GM12873 (cell line): ENCODE data around the gene WSCD1.

Experiments used
- TF ChIP-seq, protein P1 (sequence below): IDR thresholded peaks from 2 replicates; pipeline ENCODE4 v1.5.1; 2012; ENCODE audit warnings: low read depth, mild to moderate bottlenecking, moderate library complexity, low read length, control low read depth; ENCODE audit not compliant: insufficient read depth; ENCODE audit errors: missing control alignments

The WSCD1 gene

DNA sequence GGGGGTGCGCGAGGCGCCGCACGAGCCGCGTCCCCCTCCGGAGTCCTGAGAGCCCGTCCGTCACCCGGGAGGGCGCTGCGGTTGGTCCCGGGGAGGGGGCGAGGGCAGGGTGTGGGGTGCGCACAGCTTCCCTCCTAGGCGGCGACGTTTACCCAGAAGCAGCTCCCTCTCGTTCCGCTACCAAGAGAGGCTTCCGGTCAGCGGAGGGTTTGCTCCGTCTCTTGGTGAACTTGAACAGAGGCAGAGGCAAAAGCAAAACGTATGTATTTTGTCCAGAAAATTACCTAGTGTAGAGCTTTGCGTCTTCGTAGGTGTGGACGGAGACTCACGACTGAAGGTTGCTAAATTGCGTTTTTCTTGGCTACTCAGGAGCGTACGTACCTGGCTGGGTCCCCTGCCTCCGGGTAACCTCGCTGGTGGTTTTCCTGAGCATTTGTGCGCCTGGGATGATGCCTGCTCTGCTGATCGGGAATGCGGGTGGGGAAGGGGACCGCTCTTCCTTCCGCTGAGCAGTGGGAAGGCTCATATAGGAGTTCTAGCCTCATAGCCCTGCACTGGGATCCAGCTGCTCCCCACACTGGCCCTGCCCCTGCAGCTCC lies 833 bp downstream of the WSCD1 start:
- TF ChIP-seq, protein P1, sequence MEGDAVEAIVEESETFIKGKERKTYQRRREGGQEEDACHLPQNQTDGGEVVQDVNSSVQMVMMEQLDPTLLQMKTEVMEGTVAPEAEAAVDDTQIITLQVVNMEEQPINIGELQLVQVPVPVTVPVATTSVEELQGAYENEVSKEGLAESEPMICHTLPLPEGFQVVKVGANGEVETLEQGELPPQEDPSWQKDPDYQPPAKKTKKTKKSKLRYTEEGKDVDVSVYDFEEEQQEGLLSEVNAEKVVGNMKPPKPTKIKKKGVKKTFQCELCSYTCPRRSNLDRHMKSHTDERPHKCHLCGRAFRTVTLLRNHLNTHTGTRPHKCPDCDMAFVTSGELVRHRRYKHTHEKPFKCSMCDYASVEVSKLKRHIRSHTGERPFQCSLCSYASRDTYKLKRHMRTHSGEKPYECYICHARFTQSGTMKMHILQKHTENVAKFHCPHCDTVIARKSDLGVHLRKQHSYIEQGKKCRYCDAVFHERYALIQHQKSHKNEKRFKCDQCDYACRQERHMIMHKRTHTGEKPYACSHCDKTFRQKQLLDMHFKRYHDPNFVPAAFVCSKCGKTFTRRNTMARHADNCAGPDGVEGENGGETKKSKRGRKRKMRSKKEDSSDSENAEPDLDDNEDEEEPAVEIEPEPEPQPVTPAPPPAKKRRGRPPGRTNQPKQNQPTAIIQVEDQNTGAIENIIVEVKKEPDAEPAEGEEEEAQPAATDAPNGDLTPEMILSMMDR, result no peak

DNA sequence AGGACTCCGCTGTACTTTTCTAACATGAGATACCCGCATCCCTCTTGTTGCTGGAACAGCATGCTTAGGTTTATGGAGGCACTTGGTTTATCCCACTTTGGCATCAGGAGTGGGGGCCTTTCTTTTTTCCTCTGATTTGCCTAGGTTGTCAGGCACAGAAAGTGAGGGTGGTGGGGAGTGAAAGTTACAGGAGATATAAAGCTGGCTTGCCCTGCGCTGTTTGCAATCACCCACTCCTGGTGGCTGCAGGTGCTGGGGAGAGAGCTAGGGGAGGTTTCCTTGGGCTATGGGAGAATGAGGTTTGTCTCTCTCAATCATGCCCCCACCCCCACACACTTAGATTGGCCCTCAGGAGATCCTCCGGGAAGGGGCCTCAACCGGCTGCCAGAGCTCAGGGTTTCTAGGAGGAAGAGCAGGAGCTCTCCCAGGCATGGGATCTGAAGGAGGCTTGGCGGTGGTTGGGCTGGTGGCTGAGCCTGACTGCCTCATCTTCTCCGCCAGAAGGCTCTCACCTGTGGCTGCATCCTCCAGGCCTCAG lies 1.4 kb downstream of the WSCD1 start:
- TF ChIP-seq, protein P1, result no peak

DNA sequence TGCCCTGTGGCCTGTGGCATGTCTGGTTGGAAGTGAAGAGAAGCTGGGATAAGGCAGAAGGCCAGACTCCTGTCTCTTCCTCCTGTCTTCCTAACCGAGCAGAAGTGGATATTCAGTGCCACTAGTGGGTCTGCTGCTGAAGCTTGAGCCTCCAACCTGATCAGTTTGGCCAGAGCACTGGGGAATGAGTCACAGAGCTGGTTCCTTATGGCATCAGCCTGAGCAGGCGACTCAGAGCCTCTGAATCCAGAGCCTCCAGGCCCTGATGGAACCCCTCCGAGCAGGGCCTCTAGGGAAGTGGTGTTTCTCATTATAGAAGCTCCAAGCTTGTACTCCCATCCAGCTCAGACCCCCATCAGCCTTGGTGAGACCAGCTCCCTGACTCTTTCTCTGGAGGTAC lies 2.0 kb downstream of the WSCD1 start:
- TF ChIP-seq, protein P1, result no peak

DNA sequence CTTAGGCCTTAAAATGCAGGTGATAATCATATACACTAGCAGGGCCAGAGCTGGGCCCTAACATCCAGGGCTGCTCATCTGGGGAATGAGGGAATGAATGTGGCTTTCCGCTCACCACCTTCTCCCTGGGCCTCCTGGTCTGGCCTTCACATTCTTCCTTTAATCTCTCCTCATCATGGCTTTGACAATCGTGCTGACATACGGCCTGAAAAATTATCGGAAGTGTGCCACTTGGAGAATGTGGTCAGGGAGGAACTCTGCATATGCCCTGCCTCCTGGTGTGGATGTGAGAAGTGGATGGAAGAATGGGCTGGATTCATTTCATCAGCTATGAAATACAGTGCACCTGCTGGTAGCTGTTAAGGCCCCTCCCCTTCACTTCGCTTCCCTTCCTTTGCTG lies 2.4 kb downstream of the WSCD1 start:
- TF ChIP-seq, protein P1, result no peak

DNA sequence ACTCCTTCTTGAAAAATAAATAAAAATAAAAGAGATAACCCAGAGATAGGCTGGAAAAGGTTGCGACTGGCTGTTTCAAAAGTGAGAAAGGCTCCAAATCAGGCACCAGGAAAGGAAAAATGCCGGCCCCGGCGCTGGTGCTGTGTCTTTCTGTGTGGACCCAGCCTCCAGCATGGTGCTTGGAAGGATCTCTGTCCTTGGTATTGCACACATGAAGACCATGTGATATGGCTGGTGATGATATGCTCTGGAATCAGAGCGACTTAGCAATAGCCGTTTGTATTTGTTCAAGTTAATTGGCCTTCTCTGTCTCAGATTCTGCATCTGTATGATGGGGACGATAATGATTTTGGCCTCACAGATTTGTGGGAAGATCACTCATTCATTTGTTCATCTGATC lies 3.4 kb downstream of the WSCD1 start:
- TF ChIP-seq, protein P1, result no peak

- TF ChIP-seq, protein P1, result no peak
These were observed 4.9 kb downstream of the WSCD1 start for GRCh38 chr17:6075050-6075449.

- TF ChIP-seq, protein P1, result no peak
These were observed 5.7 kb downstream of the WSCD1 start for GRCh38 chr17:6075845-6076244.
